Ovary (tissue), 3 donors: ENCODE measurements around the gene AFAP1.

Experiments
- EP300 ChIP-seq: sonication (generic); formaldehyde crosslinking; IDR thresholded peaks from one replicate; pipeline ENCODE4 v1.6.1; 2017; ENCODE audit warnings: antibody characterized with exemption
- POLR2A ChIP-seq: fragments of 450-650 bp; IDR thresholded peaks from one replicate; pipeline ENCODE4 v1.6.1; 2017; ENCODE audit warnings: antibody characterized with exemption, mild to moderate bottlenecking, moderate library complexity
- TF ChIP-seq, protein P1 (sequence below), 3 donors: fragments of 450-650 bp in 2 of 3; fragments of 200-600 bp in 1 of 3; IDR thresholded peaks; one replicate each; pipeline versions ENCODE4 v1.5.1 to v1.8.0; 2016 to 2022; ENCODE audit warnings: antibody characterized with exemption in 3 of 3, mild to moderate bottlenecking in 1 of 3
- donor health status: DM: no; HTN: no; CAD: no.

DNA sequence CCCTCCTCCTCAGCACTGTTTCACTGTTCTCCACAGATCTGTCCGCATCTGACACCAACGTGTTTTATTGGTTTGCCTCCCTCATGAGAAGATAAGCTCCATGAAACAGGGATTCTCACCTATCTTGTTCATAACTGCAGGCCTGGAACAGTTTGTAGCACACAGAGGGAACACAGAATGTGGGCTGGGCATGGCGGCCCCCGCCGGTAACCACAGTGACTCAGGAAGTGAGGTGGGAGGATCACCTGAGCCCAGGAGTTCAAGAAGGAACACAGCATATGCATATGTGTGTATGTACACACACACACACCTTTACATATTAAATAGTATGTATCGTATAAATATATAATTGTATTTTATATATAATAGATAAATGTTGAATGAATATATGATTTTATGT lies 168.6 kb downstream of the AFAP1 start:
- TF ChIP-seq, protein P1, sequence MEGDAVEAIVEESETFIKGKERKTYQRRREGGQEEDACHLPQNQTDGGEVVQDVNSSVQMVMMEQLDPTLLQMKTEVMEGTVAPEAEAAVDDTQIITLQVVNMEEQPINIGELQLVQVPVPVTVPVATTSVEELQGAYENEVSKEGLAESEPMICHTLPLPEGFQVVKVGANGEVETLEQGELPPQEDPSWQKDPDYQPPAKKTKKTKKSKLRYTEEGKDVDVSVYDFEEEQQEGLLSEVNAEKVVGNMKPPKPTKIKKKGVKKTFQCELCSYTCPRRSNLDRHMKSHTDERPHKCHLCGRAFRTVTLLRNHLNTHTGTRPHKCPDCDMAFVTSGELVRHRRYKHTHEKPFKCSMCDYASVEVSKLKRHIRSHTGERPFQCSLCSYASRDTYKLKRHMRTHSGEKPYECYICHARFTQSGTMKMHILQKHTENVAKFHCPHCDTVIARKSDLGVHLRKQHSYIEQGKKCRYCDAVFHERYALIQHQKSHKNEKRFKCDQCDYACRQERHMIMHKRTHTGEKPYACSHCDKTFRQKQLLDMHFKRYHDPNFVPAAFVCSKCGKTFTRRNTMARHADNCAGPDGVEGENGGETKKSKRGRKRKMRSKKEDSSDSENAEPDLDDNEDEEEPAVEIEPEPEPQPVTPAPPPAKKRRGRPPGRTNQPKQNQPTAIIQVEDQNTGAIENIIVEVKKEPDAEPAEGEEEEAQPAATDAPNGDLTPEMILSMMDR (IDR thresholded peaks at IDR 0.05): no peak
- TF ChIP-seq POLR2A (no peak), EP300 (no peak)
